T-helper 1 cell treated with Interleukin-12 subunit alpha and Interleukin-12 subunit beta and Interleukin-4 antibody, amounts not matched to agents 30 ng/mL and 1 ng/mL, for 36 hours (primary cell): ENCODE results near the gene FAM229A. TPM values are rescaled to one million over a fixed set of nuclear protein-coding genes. Genes with fewer than 3 reads are reported as not detected.

Experiments
- intact Hi-C: fragments of 100-400 bp; cut with micrococcal nuclease; formaldehyde crosslinking; loops from one replicate; pipeline ENCODE4 v1.15.1; 2024
- total RNA-seq: library from RNA; stranded (reverse); gene quantifications from 2 replicates; pipeline ENCODE4 v1.2.3, GENCODE V29; 2022

FAM229A gene
- total RNA-seq, 1 donor from 2014 or later: 10.0 TPM

DNA sequence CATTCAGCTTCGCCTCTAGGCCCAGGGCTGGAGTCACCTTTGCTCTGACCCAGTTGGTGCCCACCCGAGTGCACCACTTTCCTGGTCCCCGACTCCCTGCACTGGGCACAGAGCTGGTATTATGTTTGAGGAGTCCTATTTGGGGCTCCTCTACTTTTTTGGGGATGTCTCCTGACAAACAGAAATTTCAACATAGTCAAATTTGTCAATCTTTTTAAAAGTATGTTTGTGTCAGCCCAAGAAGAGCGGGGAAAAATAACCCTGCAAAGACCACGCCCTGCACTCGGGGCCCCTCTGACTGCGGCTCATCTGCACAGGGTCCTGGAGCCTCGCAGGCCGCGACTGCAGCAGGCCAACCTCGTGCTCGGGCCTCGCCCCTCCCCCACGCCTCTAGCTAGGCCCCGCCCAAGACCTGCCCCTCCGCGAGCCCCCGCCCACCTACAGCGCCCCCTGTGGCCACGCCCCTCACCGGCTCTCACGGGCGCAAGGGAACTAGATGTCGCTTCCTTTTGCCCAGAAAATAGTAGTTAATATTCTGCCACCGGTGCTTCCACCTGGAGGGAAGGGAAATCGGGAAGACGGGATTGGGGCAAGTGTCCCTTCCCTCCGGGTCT, 11.4 kb downstream of the FAM229A start:
- intact Hi-C loops: loop anchor here (1.0 kb wide), 10 partner anchors 9 to 338 kb away; partner anchors contain the start of genes BSDC1, EIF3I, HDAC1 and KHDRBS1

DNA sequence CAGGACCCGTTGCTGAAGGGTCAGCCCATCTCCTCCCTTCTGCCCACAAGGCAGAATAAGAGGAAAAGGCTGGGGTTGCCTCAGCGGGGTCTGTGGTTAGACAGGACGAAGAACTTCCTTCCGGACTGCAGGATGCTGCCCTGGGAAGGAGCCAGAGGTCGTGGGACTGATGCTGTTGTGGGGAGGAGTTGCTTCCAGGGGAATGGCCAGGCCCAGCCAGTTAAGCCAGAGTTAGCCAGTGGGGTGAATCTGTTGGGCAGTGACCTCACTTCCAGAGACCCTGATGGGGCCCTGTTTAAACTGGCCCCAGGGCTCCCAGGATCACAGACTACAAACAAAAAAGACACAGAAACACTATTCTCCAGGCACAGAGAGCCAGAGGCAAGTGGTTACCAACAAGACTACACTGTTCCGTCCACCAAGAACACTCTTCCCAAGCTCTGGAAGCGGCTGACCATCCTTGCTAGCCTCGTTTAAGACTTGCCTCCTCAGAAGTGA, 13.0 kb downstream of the FAM229A start:
- intact Hi-C loops: no loop called here

DNA sequence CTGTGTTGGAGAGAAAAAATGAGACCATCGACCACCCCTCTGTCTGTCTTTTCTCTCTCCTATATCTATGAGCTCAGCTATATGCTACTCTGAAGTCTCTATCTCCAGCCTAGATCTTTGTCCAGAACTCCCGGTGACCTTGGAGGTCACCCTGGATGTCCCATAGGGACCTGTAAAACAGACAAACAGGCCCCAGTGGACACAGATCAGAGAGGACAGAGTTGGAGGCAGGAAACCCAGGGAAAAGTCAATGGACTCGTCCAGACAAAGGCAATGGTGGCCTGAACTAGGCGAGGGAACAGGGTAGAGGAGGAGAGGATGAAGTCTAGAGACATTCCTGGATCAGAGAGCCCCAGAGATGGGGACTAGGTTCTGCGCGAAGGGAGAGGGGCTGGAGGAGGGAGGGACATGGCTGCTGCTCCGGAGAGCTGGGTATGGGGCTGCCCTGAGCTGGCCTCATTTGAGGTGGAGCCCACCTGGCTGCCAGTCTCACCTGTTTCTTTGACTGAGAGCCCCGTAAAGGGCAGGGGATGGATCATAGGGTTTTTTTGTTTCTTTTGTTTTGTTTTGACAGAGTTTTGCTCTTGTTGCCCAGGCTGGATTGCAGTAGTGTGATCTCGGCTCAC, 15.6 kb downstream of the FAM229A start:
- intact Hi-C loops: no loop called here

DNA sequence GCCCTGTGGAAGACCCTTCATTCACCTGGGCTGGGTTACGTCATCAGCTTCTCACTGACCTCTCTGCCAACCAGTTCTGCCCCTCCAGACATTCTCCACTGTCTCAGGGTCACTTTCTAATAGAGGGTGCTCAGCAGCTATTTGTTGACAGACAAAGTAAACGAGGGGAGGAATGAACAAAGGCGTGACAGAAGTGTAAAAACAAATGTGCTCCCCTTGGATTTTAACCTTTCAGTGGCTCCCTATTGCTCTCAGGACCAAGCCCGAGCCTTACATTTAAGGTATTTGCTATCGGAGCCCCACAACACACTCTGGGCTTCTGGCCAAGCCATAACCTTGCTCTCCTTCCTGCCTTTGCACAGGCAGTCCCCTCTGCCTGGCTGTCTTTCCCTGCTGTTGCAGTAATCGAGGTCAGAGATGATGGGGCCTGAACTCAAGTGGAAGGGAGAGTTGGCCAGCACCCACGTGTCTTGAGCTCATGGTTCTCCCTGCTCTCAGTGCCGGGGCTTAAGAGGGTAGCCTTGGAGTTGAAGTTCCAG, 16.9 kb downstream of the FAM229A start:
- intact Hi-C loops: no loop called here

DNA sequence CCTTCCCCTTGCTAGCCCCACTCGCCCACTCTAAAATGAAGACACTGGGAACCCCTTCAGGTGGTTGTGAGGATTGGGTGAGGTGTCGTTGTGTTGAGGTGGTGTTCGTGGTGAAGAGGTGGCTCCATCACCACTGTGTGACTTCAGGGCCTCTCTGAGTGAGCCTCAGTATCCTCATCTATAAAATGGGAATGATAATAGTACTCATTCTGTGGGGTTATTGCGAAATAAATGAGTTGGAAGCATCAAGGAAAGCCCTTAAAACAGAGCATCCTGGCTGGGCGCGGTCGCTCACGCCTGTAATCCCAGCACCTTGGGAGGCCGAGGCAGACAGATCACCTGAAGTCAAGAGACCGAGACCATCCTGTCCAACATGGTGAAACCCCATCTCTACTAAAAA, 19.6 kb downstream of the FAM229A start:
- intact Hi-C loops: loop anchor here (1.0 kb wide), 1 partner anchor 9 kb away; no protein-coding TSS in a partner anchor

DNA sequence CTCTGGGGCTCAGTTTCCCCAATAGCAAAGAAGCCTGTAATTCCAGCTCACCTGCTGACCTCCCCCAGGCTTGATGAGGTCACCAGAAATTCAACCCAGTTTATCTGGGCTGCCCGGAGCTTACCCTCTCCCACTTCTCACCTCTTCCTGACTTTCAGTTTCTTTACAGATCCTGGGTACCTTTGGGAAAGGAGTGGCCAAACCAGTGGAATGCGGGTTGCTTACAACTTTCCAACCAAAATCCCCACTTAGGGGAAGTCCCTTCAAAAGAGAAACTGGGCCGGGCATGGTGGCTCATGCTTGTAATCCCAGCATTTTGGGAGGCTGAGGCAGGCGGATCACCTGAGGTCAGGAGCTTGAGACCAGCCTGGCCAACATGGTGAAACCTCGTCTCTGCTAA, 20.3 kb downstream of the FAM229A start:
- intact Hi-C loops: loop anchor here (1.0 kb wide), 1 partner anchor 9 kb away; no protein-coding TSS in a partner anchor

DNA sequence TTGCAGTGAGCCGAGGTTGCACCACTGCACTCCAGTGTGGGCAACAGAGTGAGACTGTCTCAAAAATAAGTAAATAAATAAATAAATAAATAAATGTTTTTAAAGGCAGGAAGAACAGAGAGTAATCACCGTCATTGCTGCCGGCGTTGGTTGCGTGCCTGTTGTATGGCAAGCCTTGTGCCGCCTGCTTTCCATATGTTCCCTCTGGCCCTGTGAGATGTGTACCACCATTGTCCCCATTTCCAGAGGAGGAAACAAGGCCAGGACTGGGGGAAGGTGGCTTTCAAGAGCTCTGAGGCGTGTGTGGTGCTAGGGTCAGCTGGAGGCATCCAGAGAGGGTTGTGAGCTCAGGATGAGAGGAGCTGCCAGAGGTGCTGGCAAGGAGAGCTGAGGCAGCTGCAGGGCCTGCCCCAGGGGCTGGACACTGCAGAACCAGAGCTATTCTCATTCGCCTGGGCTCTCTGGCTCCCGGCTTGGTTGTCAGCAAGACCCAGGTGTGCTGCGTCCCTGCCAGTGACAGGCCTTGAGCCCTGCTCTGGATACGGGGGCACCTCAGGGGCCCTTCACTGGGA, 21.0 kb downstream of the FAM229A start:
- intact Hi-C loops: no loop called here

DNA sequence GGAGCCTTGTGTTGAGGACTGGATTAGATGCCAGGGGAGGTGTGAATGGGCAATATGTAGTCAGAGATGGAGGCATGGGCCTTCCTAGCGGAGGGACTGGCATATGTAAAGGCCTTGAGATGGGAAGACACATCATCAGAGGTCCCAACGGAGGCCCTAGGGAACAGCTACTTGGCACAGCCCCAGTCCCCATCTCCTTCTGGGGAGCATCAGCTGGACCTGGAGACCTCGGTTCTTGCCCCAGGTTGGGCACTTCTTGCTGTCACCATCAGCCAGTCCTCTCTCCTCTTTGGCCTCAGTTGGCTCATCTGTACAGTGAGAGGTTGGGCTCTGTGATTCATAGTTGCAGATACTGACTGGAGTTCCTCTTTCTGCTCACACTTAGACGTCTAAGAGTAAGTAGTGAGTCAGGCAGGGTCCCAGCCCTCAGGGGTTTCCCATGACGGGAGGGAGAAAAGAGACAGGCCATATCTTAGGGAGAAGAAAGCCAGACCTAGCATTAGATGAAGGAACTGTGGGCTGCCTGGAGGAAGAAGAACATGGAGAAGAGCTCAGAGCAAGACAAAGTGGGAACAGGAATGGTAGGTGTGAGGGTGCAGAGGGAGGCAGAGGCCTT, 22.8 kb downstream of the FAM229A start:
- intact Hi-C loops: no loop called here

DNA sequence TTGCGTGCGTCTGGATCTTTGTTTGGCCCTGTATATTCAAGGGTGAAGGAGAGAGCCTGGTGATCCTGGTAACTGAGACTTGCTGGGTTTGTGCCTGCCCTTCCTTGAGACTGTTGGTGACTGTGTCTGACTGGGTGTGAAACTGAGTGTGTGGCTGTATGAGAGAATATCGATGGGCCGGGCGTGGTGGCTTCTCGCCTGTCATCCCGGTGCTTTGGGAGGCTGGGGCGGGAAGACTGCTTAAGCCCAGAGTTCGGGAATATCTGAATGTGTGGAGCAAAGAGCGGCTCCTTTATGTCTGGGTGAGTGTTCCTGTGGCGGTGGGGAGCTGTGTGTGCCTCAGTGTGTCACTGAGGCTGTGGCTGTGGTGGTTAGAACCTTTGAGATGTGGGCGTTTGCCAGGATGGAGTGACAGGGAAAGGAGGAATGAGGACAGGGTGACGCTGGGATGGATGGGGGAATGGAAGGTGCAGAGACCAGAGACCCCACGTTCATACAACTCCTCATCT, 23.6 kb downstream of the FAM229A start:
- intact Hi-C loops: no loop called here

DNA sequence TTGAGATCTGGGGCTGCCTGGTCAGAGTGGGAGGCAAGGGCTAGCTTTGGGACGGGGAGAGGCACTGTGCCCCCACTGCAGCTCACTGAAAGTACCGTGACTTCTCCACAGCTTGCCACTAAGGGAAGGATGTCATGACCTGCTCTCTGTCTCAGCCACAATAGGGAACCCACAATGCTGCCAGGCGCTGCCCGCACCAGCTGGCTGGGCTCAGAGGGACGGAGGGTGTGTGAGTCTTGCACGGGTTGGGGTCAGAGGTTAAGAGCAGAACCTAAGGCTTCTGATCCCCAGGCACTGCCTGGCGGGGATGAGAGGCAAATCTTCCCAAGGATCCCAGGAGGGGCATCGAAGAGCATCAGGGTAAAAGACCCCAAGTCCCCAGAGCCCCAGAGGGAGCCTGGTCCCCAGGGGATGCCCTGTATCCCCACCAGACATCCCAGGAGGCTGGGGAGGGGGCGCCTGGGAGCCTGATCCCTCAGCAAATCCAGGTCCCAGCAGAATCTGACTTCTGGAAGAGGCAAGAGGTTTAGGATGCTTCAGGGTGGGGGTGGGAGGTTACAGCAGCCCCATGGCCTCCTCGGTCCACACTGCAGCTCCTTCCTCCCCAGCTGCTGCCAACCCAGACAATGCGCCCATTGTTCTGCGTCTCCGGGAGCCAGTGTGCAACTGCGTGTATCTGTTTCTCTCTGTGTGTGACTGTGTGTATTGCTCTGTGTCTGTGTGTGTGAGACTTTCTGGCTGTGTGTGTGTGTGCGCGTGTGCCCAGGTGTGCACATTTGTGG, 24.2 kb downstream of the FAM229A start:
- intact Hi-C loops: loop anchor here (1.0 kb wide), 1 partner anchor 13 kb away; no protein-coding TSS in a partner anchor

DNA sequence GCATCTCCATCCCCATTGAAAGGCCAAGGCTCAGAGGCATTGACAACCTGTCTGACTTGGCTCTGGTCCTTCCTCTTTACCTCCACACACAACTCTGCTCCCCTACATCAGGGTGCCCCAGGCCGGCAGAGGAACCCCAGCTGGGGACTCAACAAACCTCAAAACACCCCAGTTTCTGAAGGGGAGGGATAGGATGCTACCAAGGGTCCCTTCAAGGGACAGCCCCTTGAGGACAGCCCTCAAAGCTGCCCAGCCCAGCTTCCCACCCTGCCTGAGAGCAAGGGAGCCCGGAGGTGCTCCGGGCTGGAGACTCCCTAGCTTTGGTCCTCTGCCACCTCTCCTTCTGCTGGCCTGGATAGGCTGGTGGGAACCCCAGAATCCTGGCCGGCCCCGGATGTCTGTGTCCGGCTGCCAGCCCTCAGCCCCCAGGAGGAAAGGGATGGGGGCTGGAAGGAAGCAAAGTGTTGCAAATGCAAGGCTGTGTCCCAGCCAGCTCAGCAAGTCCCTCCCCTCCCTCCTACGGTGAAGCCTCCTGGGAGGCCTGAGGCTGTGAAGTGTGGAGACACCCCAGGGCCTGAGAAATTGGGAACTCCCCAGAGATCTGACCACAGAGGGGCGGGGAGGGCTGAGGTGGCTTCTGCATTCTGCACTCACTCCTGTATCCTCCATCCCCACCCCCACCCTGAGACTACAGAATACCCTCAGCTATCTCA, 25.2 kb downstream of the FAM229A start:
- intact Hi-C loops: loop anchor here (1.0 kb wide), 4 partner anchors 14 to 57 kb away; partner anchors contain the start of gene BSDC1

DNA sequence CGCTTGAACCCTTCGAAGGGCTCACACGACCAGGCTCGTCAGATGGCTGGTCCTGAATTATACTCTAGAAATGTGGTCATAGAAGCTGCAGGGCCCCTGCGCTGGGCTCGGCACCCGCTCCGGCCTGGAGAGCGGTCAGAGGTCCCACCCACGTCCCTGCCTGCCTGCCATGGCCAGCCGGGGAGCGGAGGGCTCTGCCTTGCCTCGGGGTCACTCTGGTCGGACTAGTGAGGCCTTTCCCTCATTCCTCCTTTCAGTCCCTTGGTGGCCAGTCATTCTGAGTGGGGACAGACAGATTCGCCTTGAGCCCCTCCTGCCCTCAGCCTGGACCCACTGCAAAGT, 25.7 kb downstream of the FAM229A start:
- intact Hi-C loops: loop anchor here (1.0 kb wide), 3 partner anchors 14 to 58 kb away; partner anchors contain the start of gene BSDC1

DNA sequence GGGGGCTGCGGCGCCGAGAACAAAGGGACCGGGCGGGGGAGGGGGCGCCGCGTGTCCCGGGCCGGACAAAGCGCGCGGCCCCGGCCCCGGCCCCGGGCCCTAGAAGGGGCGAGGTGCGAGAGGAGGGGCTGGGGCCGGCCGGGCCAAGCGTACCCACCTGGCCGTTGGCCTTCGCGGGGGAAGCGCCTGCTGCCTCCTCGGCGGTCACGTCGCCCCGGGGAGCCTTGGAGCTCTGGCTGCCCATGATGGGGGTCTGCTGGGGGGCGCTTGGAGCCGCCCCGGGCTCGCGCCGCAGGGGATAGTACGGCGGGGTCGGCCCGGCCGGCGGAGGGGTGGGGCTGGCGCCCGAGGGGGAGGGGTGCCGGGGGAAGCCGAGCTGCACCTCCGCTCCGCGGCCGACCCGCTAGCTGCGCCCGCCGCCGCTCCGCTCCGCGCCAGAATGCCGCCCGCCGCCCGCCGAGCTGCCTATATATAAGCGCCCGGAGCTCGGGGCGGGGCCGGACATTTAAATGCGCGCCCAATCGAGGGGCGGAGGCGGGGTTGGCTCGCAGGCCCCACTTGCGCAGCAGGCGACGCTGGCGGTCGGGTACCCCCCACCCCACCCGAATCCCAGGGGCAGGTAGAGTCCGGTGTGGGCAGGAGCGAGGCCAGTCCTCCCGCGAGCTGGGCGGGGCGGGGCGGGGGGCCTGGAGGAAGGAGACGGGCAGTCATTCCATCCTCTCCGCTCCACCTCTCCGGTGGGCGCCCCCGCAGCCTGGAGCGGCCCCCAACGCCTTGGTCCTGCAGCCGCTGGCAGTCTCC, 26.3 kb downstream of the FAM229A start, which contains the start of gene MARCKSL1:
TSS of gene MARCKSL1 (minus strand) at position 444 of the 801 bp plus-strand sequence. CDS start at position 244, 200 bp downstream.
- intact Hi-C loops: loop anchor here (1.0 kb wide), 5 partner anchors 14 to 78 kb away; partner anchors contain the start of gene BSDC1

DNA sequence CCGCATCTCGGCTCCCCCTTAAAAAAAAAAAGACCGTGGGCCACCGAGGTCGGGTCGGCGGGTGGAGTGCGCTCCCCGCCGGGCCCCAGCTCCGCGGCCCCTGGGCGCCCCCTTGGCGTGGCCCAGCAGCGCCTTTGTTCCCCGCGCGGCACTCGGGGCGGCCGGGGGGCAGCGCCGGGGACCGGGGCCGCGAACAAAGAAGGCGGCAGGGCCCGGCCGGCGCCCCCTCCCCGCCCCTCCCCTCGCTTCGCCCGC, 26.8 kb downstream of the FAM229A start:
- intact Hi-C loops: loop anchor here (1.0 kb wide), 2 partner anchors 37 to 79 kb away; no protein-coding TSS in a partner anchor

DNA sequence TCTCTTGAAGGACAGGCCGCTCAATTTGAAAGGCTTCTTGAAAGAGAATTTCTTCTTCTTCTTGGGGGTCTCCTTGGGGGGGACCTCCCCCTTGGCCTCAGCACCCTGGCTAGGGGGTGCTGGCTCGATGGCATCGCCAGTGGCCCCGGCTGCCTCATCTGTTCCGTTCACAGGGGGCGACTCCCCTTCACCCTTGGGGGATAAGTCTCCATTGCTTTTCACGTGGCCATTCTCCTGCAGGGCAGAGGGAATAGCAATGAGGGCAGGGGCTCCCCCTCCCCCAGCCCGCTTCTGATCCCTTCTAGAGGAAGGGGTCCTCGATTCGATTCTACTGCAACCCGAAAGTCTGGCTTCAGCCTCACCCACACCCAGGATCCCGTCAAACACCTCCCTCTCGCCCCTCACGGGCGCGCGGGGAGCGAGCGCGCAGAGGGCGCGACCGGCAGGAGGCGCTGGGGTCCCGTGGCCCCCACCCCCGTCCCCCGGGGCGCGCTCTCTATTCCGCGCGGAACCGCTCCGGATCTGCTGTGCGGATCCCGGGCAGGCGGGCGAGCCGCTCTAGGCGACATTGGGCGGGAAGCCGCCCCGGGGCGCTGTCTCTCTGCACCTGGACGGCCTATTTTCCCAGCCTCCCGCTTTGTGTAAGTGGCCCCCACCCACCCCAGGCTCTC, 27.3 kb downstream of the FAM229A start:
- intact Hi-C loops: loop anchor here (1.0 kb wide), 2 partner anchors 37 to 79 kb away; no protein-coding TSS in a partner anchor

DNA sequence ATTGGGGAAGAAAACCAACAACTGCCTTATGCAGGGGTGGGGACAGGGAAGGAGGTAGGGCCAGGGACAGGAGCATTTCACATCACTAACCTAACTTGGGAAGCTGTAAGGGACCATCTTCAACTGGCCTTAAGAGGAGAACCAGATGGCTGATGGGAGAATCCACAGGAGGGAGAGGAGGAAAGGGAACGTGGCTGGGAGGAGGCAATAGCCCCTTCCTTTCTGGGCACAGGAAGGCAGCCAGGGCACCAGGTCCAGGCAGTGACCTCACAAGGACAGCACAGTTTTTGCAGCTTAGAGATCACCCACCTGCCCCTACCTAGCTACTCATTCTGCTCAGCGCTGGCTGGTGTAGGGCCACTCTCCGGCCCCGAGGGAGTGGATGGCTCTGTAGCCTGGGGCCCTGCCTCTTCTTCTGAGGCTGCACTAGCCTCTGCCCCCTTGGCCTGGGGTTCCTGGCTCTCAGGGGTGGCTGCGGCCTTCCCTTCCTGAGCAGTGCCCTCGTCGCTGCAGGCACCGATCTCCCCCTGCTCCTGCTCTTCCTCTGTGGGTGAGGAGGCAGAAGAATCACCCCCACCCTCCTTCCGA, 27.9 kb downstream of the FAM229A start:
- intact Hi-C loops: no loop called here

DNA sequence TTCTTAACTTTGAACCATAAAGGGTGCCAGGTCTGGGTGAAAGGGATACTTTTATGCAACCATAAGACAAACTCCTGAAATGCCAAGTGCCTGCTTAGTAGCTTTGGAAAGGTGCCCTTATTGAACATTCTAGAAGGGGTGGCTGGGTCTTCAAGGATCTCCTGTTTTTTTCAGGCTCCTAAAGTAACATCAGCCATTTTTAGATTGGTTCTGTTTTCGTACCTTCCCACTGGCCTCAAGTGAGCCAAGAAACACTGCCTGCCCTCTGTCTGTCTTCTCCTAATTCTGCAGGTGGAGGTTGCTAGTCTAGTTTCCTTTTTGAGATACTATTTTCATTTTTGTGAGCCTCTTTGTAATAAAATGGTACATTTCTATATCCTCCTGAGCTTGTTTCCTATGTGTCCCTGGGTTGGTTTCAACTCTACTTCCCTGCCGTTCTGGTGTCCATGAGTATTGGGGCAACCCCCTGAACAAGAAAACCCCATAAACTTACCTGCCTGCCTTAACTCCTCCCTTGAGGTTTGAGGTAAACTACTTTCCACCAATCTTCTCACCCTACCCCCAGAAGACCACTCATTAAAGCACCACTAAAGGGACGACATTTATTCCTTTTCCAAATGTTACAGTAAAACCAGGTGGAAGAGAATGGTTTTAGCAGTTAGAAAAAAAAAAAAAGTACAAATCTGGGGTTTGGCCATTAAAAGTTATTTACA, 28.9 kb downstream of the FAM229A start:
- intact Hi-C loops: no loop called here
